IPS-NIHi11 (cell line): ENCODE data around the gene TPSG1.
A peak's percentile ranks its signal among the peaks of the same experiment; 100 is the strongest.

ENCODE experiments used
- DNase-seq: peaks from one replicate; pipeline ENCODE4 v3.0.0; 2012; ENCODE audit warnings: mixed read lengths, low spot score

Gene TPSG1

DNA sequence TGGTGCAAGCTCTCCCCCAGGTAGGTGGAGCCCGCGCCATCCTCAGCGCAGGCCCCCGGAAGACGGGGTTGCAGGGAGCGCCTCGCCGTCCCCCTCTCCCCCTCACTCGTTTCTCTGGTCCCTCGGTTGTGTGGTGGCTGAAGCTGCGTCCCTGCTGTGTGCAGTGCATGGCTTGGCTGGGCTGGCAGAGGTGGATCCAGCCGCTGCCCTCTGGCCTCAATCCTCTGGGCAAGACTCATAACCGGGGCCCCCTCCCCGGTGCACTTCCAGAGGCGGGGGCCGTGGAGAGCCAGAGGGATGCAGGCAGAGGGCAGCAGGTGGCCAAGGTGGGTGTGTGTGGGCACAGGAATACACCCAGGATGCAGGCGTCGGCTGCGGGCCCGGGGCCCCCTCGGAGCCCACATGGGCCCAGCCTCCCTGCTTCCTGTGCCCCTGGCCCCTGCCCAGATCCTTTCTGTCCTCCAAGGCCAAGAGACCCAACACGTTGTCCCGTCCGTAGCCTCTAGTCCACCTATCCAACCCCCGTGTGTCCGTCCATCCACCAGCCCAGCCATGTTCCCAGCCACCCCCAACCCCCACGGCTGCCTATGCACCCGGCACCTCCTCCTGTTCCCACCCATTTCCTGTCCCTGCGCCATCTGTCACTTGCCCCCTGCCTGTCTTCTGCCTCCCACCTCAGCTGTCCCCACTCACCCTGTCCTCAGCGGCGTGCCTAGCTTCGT, 9.3 kb downstream of the TPSG1 start:
- no peak for DNase-seq

DNA sequence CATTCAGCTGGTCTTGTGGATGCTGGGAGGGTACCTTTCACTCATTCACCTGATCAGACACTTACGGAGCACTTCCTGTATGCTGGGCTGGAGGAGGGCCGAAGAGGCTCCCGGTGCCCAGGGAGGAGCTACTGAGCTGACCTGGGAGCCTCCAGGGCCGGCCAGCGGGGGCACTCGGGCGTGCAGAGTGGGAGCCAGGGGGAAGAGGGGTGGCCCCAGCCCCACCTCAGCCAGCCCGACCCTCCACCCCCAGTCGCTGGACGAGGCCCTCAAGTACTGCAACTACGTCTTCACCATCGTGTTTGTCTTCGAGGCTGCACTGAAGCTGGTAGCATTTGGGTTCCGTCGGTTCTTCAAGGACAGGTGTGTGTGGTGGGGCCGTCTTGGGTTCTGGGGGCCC, 10.3 kb downstream of the TPSG1 start:
- no peak for DNase-seq

DNA sequence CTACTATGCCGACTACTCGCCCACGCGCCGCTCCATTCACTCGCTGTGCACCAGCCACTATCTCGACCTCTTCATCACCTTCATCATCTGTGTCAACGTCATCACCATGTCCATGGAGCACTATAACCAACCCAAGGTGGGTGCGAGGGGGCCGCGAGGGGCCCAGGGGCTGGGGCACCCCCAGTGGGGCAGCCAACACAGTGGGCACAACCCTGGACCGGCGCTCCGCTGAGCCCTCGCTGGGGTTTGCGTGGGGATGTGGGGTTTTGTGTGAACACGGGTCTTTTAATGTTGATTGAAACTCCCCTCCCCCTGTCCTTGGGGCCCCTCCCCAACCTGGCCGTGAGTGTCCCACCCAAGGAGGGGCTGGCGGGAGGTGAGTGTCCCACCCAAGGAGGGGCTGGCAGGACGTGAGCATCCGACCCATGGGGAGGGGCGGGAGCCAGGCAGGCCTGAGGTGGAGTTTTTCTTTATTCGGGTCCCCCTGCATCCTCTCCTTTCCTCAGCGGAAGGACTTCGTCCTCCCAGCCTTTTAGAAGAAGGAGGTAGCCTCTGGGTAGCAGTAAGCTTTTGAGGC, 11.2 kb downstream of the TPSG1 start:
- no peak for DNase-seq

DNA sequence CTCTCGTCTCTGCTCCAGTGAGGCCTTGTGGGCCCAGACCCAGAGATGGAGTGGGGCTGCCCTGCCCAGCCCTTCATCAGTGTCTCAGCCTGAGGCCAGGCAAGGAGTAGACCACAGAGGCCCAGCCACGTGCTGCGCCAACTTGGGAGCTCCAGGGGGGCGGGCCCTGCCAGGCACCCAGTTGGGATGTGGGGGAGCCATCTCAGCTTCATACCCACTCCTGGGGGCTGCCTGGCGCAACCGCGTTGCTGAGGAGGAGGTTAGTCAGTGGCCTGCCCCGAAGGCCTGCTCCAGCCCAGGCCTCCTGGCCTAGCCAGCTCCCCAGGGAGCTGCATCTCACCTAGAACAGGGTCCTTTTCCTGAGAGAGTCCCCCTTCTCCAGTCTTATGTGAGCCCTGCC, 11.8 kb downstream of the TPSG1 start:
- DNase-seq: no peak

DNA sequence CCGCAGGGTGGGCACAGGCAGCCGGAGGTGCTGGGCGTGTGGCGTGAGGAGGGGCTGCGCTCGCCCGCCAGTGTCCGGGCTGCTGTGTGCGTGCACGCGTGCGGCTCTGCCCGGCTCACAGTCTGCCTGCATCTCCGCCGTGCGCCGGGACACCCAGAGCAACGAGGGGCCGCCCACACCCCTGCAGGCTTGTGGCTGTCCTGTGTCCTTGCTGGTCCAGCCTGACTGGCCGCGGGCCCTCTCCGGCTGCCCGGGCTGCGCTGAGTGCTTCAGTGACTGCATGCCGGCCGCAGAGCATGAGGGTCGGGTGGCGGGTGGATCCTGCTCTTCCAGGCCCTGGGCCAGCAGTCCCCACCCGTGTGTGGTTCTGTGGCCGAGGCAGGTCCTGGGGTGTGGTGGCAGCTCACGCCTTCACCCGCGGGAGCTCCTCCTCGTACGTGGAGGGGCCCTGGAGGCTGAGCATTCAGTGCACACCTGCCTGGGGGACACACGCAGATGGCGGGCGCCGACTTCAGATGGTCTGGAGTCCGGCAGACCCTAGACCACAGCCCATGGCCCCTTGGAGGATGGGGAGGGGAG, 12.4 kb downstream of the TPSG1 start:
- DNase-seq: no peak

DNA sequence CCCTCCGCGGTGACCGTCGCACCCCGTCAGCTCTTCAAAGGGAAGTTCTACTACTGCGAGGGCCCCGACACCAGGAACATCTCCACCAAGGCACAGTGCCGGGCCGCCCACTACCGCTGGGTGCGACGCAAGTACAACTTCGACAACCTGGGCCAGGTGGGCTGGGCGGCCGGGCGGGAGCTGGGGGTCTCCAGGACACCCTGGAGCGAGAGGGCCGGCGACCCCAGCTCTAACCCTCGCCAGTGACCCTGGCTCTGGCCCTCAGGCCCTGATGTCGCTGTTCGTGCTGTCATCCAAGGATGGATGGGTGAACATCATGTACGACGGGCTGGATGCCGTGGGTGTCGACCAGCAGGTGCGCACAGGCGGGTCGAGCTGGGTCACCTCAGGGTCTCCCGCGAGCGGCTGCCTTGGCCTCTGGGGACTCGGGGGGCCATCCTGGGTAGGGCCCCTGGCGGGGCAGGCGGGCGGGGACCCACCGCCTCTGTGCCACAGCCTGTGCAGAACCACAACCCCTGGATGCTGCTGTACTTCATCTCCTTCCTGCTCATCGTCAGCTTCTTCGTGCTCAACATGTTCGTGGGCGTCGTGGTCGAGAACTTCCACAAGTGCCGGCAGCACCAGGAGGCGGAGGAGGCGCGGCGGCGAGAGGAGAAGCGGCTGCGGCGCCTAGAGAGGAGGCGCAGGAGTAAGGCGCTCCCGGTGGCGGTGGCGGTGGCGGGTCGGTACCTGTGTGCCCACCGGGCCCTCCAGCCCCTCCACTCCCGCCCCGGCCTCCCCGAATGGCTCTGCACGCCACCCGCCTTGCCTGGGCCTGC, 13.4 kb downstream of the TPSG1 start:
- DNase-seq: no peak

DNA sequence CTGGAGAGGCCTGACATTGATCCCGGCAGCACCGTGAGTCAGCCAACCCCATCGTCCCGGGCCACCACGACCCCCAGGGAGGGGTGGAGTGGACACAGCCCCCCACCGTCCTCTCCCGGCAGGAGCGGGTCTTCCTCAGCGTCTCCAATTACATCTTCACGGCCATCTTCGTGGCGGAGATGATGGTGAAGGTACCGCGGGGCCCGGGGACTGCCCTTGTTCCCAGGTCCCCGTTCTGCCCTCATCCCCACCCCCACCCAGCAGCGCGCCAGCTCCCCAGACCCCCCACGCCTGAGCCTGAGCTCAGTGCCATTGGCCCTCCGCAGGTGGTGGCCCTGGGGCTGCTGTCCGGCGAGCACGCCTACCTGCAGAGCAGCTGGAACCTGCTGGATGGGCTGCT, 14.6 kb downstream of the TPSG1 start:
- DNase-seq: no peak

DNA sequence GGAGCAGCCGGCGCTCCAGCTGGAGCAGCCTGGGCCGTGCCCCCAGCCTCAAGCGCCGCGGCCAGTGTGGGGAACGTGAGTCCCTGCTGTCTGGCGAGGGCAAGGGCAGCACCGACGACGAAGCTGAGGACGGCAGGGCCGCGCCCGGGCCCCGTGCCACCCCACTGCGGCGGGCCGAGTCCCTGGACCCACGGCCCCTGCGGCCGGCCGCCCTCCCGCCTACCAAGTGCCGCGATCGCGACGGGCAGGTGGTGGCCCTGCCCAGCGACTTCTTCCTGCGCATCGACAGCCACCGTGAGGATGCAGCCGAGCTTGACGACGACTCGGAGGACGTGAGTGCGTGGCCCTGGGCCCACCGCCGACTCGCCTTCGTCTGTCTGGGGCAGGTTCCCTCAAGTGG, 16.0 kb downstream of the TPSG1 start:
- no peak for DNase-seq

DNA sequence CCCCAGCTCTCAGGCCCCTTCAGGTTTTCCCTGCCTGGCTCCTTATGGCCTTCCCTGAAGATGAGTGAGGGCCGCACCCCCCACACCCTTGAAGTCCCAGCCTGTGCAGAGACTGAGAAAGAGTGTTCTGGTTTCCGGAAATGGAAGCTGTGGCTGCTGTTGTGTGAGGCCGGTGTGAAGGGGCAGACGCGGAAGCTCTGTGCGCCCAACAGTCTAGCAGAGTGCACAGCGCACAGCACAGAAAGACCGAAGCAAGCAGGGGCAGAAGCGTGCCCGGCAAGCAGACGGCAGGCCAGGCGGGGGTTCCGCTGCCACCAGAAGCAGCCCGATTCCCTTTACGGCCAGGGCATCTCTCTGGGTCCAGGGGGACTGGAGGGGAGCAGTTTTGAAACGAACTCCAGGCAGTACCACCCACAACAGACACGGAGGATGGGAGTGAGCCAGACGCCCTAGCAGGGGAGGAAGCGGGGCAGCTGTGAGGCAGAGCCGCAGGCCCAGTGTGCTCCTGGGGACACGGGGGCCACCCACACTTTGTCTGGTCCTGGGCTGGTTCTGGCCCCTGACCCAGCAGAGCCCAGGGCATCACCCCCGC, 16.7 kb downstream of the TPSG1 start:
- DNase-seq: no peak

DNA sequence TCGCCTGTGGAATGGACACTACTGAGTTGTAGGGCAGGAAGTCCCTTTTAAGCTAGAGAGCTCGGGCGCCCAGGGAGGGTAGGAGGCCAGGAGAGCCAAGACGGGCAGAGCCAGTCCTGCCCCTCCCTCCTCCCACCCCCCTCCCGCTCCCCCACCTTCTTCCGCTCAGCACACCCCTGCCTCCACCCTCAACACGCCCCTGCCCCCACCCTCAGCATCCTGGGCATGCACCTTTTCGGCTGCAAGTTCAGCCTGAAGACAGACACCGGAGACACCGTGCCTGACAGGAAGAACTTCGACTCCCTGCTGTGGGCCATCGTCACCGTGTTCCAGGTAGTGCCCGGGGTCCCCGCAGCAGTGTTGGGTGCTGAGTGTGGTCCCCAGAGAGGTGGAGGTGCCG, 18.3 kb downstream of the TPSG1 start:
- DNase-seq: no peak

DNA sequence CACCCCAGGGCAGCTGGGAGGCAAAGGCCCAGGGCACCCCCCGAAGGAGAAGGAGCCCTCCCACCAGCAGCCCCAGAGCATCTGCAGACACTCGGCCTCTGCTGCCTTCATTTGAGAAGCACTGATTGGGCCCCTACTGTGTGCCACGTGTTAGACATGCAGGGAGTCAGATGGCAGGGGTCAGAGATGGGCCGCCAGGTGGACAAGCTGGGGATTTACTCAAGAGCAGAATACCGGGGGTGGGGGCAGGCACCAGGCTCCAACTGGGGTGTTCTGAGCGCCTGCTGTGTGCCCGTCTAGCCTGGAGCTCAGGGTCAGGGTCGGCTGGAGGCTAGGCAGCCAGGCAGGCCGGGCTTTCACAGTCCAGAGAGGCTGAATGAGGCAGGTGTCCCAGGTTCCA, 18.7 kb downstream of the TPSG1 start:
- DNase-seq: no peak

DNA sequence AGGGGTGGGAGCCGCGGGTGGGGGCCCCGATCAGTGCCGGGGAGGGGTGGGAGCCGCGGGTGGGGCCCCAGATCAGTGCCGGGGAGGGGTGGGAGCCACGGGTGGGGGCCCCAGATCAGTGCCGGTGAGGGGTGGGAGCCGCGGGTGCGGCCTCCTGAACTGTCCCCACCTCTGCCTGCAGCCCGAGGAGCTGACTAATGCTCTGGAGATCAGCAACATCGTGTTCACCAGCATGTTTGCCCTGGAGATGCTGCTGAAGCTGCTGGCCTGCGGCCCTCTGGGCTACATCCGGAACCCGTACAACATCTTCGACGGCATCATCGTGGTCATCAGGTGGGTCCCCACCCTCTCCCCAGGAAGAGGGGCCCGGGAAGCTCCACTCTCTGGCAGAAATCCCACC, 20.1 kb downstream of the TPSG1 start:
- DNase-seq: no peak

DNA sequence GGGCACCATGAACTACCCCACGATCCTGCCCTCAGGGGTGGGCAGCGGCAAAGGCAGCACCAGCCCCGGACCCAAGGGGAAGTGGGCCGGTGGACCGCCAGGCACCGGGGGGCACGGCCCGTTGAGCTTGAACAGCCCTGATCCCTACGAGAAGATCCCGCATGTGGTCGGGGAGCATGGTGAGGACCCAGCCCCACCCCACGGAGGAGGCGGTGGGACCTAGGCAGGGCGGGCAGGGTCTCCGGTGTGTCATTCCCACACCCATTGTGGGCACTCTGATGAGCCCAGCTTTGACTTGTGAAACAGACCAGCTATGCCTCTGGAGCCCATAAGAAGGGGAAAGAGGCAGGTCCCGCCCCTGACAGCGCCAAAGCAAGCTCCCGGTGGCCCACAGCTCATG, 22.8 kb downstream of the TPSG1 start:
- no peak for DNase-seq

DNA sequence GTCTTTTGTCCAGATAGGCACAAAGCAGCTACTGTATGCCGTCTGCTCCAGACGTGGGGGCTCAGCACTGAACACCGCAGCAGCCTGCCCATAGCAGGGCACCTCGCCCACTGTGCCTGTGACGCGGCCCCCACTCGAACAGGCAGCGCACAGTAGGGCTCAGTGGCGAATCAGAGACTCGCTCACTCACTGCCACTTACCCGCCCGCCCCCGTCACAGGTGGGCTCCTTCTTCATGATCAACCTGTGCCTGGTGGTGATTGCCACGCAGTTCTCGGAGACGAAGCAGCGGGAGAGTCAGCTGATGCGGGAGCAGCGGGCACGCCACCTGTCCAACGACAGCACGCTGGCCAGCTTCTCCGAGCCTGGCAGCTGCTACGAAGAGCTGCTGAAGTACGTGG, 23.6 kb downstream of the TPSG1 start:
- DNase-seq: no peak

DNA sequence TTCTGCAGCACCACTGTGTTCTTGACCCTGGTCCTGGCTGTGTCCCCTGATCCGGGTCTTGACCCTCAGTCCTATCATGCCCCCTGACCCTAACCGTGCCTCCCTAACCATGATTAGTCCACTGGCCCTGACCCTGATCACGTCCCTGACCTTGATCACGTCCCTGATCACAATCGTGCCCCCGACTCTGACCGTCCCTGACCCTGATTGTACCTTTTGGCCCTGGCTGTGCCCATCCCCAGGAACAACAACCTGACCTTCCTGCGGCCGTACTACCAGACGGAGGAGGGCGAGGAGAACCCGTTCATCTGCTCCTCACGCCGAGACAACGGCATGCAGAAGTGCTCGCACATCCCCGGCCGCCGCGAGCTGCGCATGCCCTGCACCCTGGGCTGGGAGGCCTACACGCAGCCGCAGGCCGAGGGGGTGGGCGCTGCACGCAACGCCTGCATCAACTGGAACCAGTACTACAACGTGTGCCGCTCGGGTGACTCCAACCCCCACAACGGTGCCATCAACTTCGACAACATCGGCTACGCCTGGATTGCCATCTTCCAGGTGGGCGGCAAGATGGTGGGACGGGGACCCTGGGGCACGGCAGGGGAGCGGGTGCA, 24.9 kb downstream of the TPSG1 start:
- no peak for DNase-seq

DNA sequence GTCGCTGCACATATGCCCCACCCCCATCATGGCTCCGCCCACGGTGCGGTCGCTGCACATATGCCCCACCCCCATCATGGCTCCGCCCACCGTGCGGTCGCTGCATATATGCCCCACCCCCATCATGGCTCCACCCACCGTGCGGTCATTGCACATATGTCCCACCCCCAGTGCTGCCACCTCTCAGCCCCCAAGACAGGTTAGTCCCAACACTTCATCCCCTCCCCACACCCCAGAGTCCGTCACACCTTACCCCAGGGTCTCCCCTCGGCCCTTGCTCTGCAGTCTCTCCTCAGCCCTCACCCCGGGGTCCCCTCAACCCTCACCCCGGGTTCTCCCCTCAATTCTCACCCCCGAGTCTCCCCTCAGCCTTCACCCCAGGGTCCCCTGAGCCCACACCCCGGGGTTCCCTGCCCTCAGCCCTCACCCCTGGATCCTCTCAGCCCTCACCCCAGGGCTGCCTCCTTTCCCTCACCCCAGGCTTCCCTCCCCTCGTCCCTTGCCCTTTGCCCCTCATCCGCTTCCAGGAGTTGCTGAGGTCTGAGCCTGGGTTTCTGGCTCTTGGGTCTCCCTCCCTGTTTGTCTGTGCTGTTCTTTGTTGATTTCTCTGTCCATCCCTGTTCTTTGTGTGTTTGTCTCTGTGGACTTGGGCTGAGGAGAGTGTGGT, 25.6 kb downstream of the TPSG1 start:
- peak; percentile 65 for DNase-seq

DNA sequence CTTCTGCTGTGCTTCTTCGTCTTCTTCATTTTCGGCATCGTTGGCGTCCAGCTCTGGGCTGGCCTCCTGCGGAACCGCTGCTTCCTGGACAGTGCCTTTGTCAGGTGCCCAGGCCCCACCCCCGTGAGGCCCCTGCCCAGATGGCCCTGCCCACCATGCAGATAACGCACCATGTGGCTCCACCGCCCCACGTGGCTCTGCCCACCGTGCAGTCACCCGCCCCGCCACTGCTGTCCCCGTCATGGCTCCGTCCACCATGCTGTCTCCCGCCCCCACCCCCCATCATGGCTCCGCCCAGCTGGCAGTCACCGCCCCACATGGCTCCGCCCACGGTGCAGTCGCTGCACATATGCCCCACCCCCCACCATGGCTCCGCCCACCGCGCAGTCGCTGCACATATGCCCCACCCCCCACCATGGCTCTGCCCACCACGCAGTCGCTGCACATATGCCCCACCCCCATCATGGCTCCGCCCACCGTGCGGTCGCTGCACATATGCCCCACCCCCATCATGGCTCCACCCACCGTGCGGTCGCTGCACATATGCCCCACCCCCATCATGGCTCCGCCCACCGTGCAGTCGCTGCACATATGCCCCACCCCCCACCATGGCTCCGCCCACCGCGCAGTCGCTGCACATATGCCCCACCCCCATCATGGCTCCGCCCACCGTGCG, 26.3 kb downstream of the TPSG1 start:
- peak; percentile 67 for DNase-seq

DNA sequence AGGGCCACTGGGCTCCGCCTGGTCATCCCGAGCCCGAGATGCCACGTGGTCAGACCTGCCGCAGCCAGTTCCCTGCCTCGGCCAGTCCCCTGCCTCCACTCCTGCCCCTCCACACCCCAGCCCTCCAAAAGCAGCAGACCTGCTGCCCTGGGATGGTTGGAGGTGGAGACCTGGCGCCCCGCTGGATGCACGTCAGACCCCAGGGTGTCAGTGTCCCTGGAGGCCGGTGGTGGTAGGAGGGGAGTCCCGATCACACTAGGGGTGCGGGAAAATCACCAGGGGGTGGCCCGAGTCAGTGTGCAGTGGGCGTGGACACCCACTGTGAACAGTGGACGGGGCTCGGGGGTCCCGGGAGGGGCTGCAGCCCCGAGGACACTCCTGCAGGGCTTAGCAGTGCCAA, 26.9 kb downstream of the TPSG1 start:
- DNase-seq: no peak

DNA sequence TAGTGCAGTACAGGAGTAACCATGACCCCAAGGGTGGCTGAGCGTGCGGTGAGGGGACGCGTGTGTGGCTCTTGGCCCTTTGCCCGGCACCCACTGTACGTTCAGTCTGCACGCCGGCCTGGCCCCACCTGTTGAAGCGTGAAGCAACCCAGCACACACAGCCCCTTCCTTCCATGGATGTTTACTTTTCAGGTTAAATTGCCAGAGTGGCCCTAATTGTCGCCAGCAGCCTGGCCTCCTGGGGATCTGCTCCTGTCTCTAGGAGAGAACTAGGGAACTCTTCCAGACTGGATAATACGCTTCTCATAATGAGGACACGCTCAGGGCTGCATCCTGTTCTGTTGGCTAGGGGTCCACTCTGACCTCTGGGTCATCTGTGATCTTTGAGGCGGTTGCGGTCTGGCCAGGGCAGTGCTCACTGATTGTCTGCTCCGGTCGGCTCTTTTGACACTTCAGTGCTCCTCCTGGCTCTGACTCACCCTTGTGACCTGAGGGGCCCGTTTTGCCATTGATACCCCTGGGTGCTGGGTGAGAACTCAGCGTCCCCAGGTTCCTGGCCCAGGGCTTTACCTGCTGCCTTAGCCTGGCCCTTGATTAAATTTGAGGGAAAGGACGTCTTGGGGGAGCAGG, 27.7 kb downstream of the TPSG1 start:
- no peak for DNase-seq

DNA sequence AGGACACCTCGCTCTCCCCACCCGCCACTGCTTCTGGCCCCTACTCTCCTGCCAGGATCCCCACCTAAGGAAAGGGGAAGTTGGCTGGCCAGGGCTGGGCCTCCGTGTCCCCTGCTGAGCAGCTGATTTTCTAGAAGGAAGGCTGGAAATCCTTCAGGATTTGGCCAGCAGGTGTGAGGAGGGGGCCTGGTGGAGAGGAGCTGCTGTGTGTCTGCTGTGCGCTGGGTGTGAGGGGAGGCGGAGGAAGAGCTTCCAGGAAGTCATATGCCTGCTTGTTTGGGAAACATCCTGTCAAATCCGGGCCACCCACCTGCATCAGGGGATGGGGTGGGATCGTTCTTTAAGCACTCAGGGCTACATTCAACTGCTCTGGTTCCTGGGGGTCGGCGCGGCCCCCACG, 28.6 kb downstream of the TPSG1 start:
- no peak for DNase-seq

DNA sequence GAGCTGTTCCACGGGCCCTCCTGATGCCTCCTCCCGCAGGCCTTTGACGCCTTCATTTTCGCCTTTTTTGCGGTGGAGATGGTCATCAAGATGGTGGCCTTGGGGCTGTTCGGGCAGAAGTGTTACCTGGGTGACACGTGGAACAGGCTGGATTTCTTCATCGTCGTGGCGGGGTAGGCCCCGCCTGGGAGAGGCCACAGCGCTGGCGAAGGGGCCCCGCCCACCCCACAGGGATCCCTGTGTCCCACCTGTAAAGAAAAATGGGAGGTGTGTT, 29.7 kb downstream of the TPSG1 start:
- DNase-seq: no peak
